H4 (cell line): ENCODE data around the gene VEPH1. TPM values are rescaled to one million over a fixed set of nuclear protein-coding genes. Genes with fewer than 3 reads are reported as not detected.

Source experiments
- DNase-seq: peaks from one replicate; pipeline ENCODE4 v3.0.0-alpha.2; 2015; ENCODE audit warnings: low spot score
- total RNA-seq: library from RNA; depleted of rRNA; stranded (reverse); fragments of >200 nt; shearing (Covaris generic); gene quantifications from 2 replicates; pipeline ENCODE4 v1.2.3, GENCODE V29; 2014

The VEPH1 gene
- total RNA-seq, 1 experiment from 2014 or later: 0.75 TPM

- no peak for DNase-seq
Observed at GRCh38 chr3:157388976-157389375, 114.2 kb downstream of the VEPH1 start.

- no peak for DNase-seq
Observed at GRCh38 chr3:157387708-157388435, 115.3 kb downstream of the VEPH1 start.

GRCh38 chr3:157384491-157384890 is 118.7 kb downstream of the VEPH1 start:
- no peak for DNase-seq

- no peak for DNase-seq
Observed at GRCh38 chr3:157384031-157384430, 119.2 kb downstream of the VEPH1 start.

GRCh38 chr3:157381606-157382005 is 121.6 kb downstream of the VEPH1 start:
- DNase-seq: no peak

GRCh38 chr3:157379525-157380140 is 123.6 kb downstream of the VEPH1 start:
- no peak for DNase-seq

- DNase-seq: no peak
Observed at GRCh38 chr3:157376603-157377300, 126.5 kb downstream of the VEPH1 start.

GRCh38 chr3:157375342-157375986 is 127.8 kb downstream of the VEPH1 start:
- DNase-seq: no peak

GRCh38 chr3:157374933-157375332 is 128.3 kb downstream of the VEPH1 start:
- DNase-seq: no peak

GRCh38 chr3:157373783-157374182 is 129.4 kb downstream of the VEPH1 start:
- DNase-seq: no peak

- DNase-seq: no peak
Observed at GRCh38 chr3:157370867-157371266, 132.3 kb downstream of the VEPH1 start.

- DNase-seq: no peak
Observed at GRCh38 chr3:157369727-157370421, 133.3 kb downstream of the VEPH1 start.

- no peak for DNase-seq
Observed at GRCh38 chr3:157368171-157368570, 135.0 kb downstream of the VEPH1 start.

- no peak for DNase-seq
Observed at GRCh38 chr3:157363393-157363792, 139.8 kb downstream of the VEPH1 start.

GRCh38 chr3:157362348-157362747 is 140.9 kb downstream of the VEPH1 start:
- no peak for DNase-seq

- DNase-seq: peak; percentile 53
Observed at GRCh38 chr3:157360044-157360443, 143.2 kb downstream of the VEPH1 start.

- DNase-seq: no peak
Observed at GRCh38 chr3:157356541-157356940, 146.7 kb downstream of the VEPH1 start.

GRCh38 chr3:157355276-157355675 is 147.9 kb downstream of the VEPH1 start:
- DNase-seq: no peak

GRCh38 chr3:157354722-157355121 is 148.5 kb downstream of the VEPH1 start:
- no peak for DNase-seq

- DNase-seq: no peak
Observed at GRCh38 chr3:157354254-157354653, 149.0 kb downstream of the VEPH1 start.

GRCh38 chr3:157353652-157354051 is 149.6 kb downstream of the VEPH1 start:
- no peak for DNase-seq

- no peak for DNase-seq
Observed at GRCh38 chr3:157351981-157352380, 151.2 kb downstream of the VEPH1 start.
